ENCODE measurements around the gene ST3GAL3.
A peak's percentile ranks its signal among the peaks of the same experiment; 100 is the strongest.

ST3GAL3 gene

GRCh38 chr1:43853161-43853921, 146.0 kb downstream of the ST3GAL3 start:
- DNase-seq = peak; percentile 60

GRCh38 chr1:43854473-43854872, 147.1 kb downstream of the ST3GAL3 start:
- no peak for DNase-seq

GRCh38 chr1:43856188-43856587, 148.9 kb downstream of the ST3GAL3 start:
- no peak for DNase-seq

GRCh38 chr1:43857163-43857562, 149.8 kb downstream of the ST3GAL3 start:
- DNase-seq = no peak

GRCh38 chr1:43858324-43858723, 151.0 kb downstream of the ST3GAL3 start:
- DNase-seq = peak; percentile 72

- DNase-seq = no peak
These were observed 154.0 kb downstream of the ST3GAL3 start for GRCh38 chr1:43861337-43861736.

- peak; percentile 57 for DNase-seq
These were observed 154.8 kb downstream of the ST3GAL3 start for GRCh38 chr1:43861988-43862735.

GRCh38 chr1:43864111-43865045, 157.0 kb downstream of the ST3GAL3 start:
- DNase-seq = no peak

- no peak for DNase-seq
These were observed 158.9 kb downstream of the ST3GAL3 start for GRCh38 chr1:43866201-43866600.

- no peak for DNase-seq
These were observed 160.8 kb downstream of the ST3GAL3 start for GRCh38 chr1:43867976-43868740.

- DNase-seq = peak; percentile 73
These were observed 161.4 kb downstream of the ST3GAL3 start for GRCh38 chr1:43868741-43869067.

GRCh38 chr1:43870306-43870705, 163.0 kb downstream of the ST3GAL3 start:
- no peak for DNase-seq

- DNase-seq = no peak
These were observed 164.0 kb downstream of the ST3GAL3 start for GRCh38 chr1:43871181-43871910.

GRCh38 chr1:43872280-43872679, 164.9 kb downstream of the ST3GAL3 start:
- no peak for DNase-seq

- no peak for DNase-seq
These were observed 166.5 kb downstream of the ST3GAL3 start for GRCh38 chr1:43873851-43874250.

GRCh38 chr1:43874716-43875115, 167.4 kb downstream of the ST3GAL3 start:
- no peak for DNase-seq

- DNase-seq = no peak
These were observed 168.0 kb downstream of the ST3GAL3 start for GRCh38 chr1:43875331-43875730.

- no peak for DNase-seq
These were observed 169.8 kb downstream of the ST3GAL3 start for GRCh38 chr1:43877101-43877500.

- no peak for DNase-seq
These were observed 171.1 kb downstream of the ST3GAL3 start for GRCh38 chr1:43878440-43878839.

GRCh38 chr1:43878854-43879253, 171.5 kb downstream of the ST3GAL3 start:
- no peak for DNase-seq

GRCh38 chr1:43879414-43879813, 172.1 kb downstream of the ST3GAL3 start:
- DNase-seq = no peak

- no peak for DNase-seq
These were observed 172.7 kb downstream of the ST3GAL3 start for GRCh38 chr1:43879996-43880395.

Data from femur (tissue), 1 donor.